A673 (cell line): ENCODE results near the gene BLOC1S5. TPM values are rescaled to one million over a fixed set of nuclear protein-coding genes. Genes with fewer than 3 reads are reported as not detected.

ENCODE experiments used
- BruUV-seq: library from RNA; stranded (reverse); fragments of 400-500 nt; replicated peaks from 2 replicates; lab custom pipeline; 2021; lab: Mats Ljungman, UMichigan
- CTCF ChIA-PET: fragments of 300-600 bp; sonication (Branson Sonifier 250); formaldehyde crosslinking; loops from one replicate; lab custom pipeline; 2022; ENCODE audit warnings: antibody characterized with exemption; lab: Charles Lee
- POLR2A ChIA-PET: fragments of 300-600 bp; sonication (Branson Sonifier 250); formaldehyde crosslinking; loops from one replicate; lab custom pipeline; 2022; ENCODE audit warnings: antibody characterized with exemption; ENCODE audit not compliant: low non-redundant PET; lab: Charles Lee
- DNase-seq: peaks from one replicate; pipeline ENCODE4 v3.0.0-alpha.2; 2015; ENCODE audit warnings: low spot score
- H3K27ac ChIP-seq: fragments of 200-600 bp; sonication (generic); 2 replicates; pipeline ENCODE4 v1.5.1; 2016; ENCODE audit warnings: mixed run types, low read depth, mild to moderate bottlenecking, mixed read lengths, antibody characterized with exemption, low read length; ENCODE audit not compliant: poor library complexity, severe bottlenecking
- H3K27me3 ChIP-seq: fragments of 200-600 bp; sonication (generic); replicated peaks from 2 replicates; pipeline ENCODE4 v1.6.1; 2017; ENCODE audit warnings: mixed run types, low read depth, mild to moderate bottlenecking, mixed read lengths, antibody characterized with exemption, low read length; ENCODE audit not compliant: insufficient read depth, poor library complexity
- H3K36me3 ChIP-seq: fragments of 200-600 bp; sonication (generic); 2 replicates; pipeline ENCODE4 v1.6.1; 2016; ENCODE audit warnings: mixed run types, mild to moderate bottlenecking, mixed read lengths, antibody characterized with exemption, low read length; ENCODE audit not compliant: insufficient read depth, poor library complexity, severe bottlenecking
- H3K4me1 ChIP-seq: fragments of 200-600 bp; sonication (generic); 2 replicates; pipeline ENCODE4 v1.6.1; 2017; ENCODE audit warnings: mixed run types, mild to moderate bottlenecking, mixed read lengths, antibody characterized with exemption, low read length; ENCODE audit not compliant: insufficient read depth, poor library complexity, severe bottlenecking
- H3K4me3 ChIP-seq: fragments of 200-600 bp; sonication (generic); 2 replicates; pipeline ENCODE4 v1.5.1; 2016; ENCODE audit warnings: low read depth, mixed run types, mild to moderate bottlenecking, mixed read lengths, low read length; ENCODE audit not compliant: poor library complexity, severe bottlenecking
- H3K9me3 ChIP-seq: fragments of 200-600 bp; sonication (generic); 2 replicates; pipeline ENCODE4 v1.6.1; 2016; ENCODE audit warnings: mixed run types, low read depth, mild to moderate bottlenecking, mixed read lengths, antibody characterized with exemption, low read length; ENCODE audit not compliant: poor library complexity, severe bottlenecking
- EZH2 ChIP-seq: fragments of 200-600 bp; sonication (generic); IDR thresholded peaks from 2 replicates; pipeline ENCODE4 v1.6.1; 2017; ENCODE audit warnings: borderline replicate concordance, low read depth, mild to moderate bottlenecking, mixed read lengths, antibody characterized with exemption, low read length; ENCODE audit not compliant: poor library complexity, severe bottlenecking
- intact Hi-C: fragments of 100-400 bp; cut with micrococcal nuclease; formaldehyde crosslinking; loops from one replicate; pipeline ENCODE4 v1.10.0; 2022; ENCODE audit not compliant: unreplicated experiment
- total RNA-seq: library from RNA; stranded (reverse); gene quantifications from 2 replicates; pipeline ENCODE4 v1.2.3, GENCODE V29; 2021
- TF ChIP-seq, protein P1 (sequence below): fragments of 300-800, 200-600 bp; sonication (generic); conservative IDR thresholded peaks from 2 replicates; pipeline ENCODE4 v1.5.1; 2017; ENCODE audit warnings: low read depth, mild to moderate bottlenecking, antibody characterized with exemption, low read length, moderate library complexity, mixed read lengths

The BLOC1S5 gene
- total RNA-seq, 1 experiment from 2014 or later = 21.8 TPM

DNA sequence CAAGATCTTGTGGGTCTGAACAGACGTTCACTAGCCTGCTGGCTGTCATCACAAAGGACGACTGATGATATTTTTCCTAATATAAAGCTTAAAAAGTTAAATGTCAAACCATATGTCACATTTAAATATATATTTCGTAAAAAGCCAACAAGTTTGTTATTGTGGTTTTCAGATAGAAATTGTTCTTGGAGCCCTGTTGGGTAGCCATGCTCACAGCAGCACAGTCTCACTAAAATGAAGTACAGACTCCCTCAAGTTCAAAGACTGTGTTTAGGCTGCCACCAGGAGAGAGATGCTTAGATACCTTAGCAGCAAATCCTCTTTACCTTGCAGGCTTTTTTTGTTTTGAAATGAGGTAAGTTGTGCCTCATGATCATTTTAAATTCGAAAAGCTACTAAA, 20.4 kb upstream of the BLOC1S5 start:
- no peak for TF ChIP-seq EZH2
- TF ChIP-seq, protein P1, sequence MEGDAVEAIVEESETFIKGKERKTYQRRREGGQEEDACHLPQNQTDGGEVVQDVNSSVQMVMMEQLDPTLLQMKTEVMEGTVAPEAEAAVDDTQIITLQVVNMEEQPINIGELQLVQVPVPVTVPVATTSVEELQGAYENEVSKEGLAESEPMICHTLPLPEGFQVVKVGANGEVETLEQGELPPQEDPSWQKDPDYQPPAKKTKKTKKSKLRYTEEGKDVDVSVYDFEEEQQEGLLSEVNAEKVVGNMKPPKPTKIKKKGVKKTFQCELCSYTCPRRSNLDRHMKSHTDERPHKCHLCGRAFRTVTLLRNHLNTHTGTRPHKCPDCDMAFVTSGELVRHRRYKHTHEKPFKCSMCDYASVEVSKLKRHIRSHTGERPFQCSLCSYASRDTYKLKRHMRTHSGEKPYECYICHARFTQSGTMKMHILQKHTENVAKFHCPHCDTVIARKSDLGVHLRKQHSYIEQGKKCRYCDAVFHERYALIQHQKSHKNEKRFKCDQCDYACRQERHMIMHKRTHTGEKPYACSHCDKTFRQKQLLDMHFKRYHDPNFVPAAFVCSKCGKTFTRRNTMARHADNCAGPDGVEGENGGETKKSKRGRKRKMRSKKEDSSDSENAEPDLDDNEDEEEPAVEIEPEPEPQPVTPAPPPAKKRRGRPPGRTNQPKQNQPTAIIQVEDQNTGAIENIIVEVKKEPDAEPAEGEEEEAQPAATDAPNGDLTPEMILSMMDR = no peak
- no peak for DNase-seq
- H3K4me3 ChIP-seq = no peak overlapping the region
- intact Hi-C loops = no loop called here
- H3K27ac ChIP-seq = peak overlapping the region; percentile 0
- BruUV-seq = no TSS peak
- peaks cover 41% of the 10 kb centered on the region for H3K36me3 ChIP-seq
- H3K4me1 ChIP-seq = peaks cover 50% of the 10 kb centered on the region
- ChIA-PET CTCF (no interaction called here), POLR2A (no interaction called here)
- no peaks in the 10 kb centered on the region for H3K27me3 ChIP-seq
- H3K9me3 ChIP-seq = peaks cover 7% of the 10 kb centered on the region

DNA sequence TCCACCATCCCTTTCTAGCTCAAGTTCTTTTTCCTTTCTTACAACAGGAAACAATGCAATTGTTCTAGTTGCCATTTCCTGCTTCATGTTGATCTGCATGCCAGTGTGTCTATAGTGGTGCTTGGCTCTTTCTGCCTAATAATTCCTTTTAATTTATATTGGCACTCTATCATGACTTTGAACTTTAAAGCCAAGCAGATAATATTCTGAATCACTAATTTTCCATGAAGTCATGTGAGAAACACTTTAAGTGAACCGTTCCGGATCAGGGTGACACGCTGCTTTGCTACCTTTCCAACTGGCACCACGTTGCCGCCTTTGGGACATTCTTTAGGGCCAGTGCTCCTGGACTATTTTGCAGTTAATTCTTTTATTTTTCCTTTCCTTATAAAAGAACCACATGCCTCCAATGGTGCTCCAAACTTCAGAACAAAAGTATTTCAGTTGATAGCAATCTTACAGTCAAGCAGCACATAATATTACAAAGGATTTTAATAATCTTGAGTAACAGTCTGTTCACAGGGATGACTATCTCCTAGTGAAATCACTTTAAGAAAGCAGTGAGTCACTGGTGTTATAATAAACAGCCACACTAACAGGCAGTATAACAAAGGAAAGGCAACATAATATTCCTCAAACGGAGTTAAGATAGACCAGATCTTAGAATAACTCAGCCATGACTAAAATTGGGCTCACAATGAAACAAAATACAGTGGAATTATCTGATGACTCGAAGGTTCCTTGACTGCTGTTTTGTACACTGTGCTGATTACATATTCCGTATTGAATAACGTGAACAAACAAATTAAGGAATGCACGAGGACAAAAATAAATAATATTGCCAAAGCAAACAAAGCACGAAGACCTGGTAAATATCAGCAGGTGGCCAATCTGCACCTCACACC, 19.0 kb upstream of the BLOC1S5 start:
- Histone ChIP-seq H3K27ac (peak overlapping the region; percentile 77), H3K27me3 (no peaks in the 10 kb centered on the region), H3K4me3 (no peak overlapping the region), H3K9me3 (no peaks in the 10 kb centered on the region), H3K36me3 (peaks cover 32% of the 10 kb centered on the region), H3K4me1 (peaks cover 50% of the 10 kb centered on the region)
- intact Hi-C loops = loop anchor here (1.0 kb wide), 1 partner anchor 239 kb away; no protein-coding TSS in a partner anchor
- peak; percentile 82 for DNase-seq
- ChIA-PET POLR2A (no interaction called here), CTCF (no interaction called here)
- BruUV-seq = no TSS peak
- TF ChIP-seq, protein P1 = no peak
- no peak for TF ChIP-seq EZH2

DNA sequence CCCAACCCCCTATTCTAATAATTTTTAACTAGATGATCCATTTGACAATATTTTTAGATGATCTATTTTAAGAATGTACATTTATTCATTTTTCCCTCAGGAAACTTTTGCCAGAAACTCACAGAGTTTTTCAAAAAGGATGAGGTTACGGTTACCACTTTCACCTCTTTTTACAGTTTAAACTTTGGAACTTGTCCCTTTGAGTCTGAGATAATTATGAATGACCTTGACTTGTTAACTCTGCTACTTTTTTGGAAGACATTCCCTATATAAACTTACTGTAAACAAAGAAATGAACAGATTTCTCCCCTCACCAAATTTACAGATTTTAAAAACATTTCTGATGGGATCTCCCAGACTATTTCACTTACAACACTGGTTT, 18.4 kb upstream of the BLOC1S5 start:
- Histone ChIP-seq H3K4me1 (peaks cover 50% of the 10 kb centered on the region), H3K4me3 (no peak overlapping the region), H3K27ac (peak overlapping the region; percentile 77), H3K27me3 (no peaks in the 10 kb centered on the region), H3K9me3 (no peaks in the 10 kb centered on the region), H3K36me3 (peaks cover 26% of the 10 kb centered on the region)
- CTCF ChIA-PET = no interaction called here
- BruUV-seq = no TSS peak
- intact Hi-C loops = no loop called here
- no peak for DNase-seq
- TF ChIP-seq EZH2 = no peak
- TF ChIP-seq, protein P1 = no peak
- POLR2A ChIA-PET = no interaction called here
